ENCODE results near the gene AMN.

- no peak for TF ChIP-seq POLR2A (IDR thresholded peaks at IDR 0.05; ENCODE audit: low read length)
- TF ChIP-seq GATA1 (IDR thresholded peaks at IDR 0.05; ENCODE audit: low read depth, low read length), result no peak
These were observed 30.6 kb downstream of the AMN start for GRCh38 chr14:102953100-102953499.

Data from erythroblast (primary cell).